Measurements from ENCODE around the gene PACSIN3. TPM values are rescaled to one million over a fixed set of nuclear protein-coding genes. Genes with fewer than 3 reads are reported as not detected.

Gene PACSIN3
- total RNA-seq, 1 donor: not detected

DNA sequence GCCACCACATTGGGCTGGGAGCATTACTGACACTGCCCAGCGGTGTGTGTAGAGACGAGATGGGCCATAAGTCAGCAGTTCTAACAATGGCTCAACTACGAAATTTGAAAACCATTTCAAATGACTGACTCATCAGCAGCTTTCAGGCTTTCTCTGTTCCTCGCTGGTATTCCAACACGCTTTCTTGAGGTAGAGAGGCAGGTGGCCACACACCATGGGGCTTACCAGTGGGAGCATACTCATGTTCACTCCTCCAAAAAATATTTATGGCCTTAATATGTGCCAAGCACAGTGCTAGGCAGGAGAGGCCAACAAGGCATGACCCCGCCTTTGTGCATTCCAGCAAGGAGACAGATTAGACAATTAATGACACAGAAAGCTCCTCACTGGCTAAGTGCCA, 29.9 kb downstream of the PACSIN3 start:
- Histone ChIP-seq H3K27me3 (ENCODE audit: insufficient read depth, low read length) (no peaks in the 10 kb centered on the region), H3K4me3 (ENCODE audit: low read length) (no peak overlapping the region), H3K9me3 (ENCODE audit: low read depth, low read length) (no peaks in the 10 kb centered on the region), H3K4me1 (ENCODE audit: insufficient read depth, low read length) (peaks cover 34% of the 10 kb centered on the region)

GRCh38 chr11:47155879-47156278, 30.4 kb downstream of the PACSIN3 start:
- Histone ChIP-seq H3K4me3 (ENCODE audit: low read length) (no peak overlapping the region), H3K9me3 (ENCODE audit: low read depth, low read length) (no peaks in the 10 kb centered on the region), H3K4me1 (ENCODE audit: insufficient read depth, low read length) (peaks cover 34% of the 10 kb centered on the region), H3K27me3 (ENCODE audit: insufficient read depth, low read length) (no peaks in the 10 kb centered on the region)

DNA sequence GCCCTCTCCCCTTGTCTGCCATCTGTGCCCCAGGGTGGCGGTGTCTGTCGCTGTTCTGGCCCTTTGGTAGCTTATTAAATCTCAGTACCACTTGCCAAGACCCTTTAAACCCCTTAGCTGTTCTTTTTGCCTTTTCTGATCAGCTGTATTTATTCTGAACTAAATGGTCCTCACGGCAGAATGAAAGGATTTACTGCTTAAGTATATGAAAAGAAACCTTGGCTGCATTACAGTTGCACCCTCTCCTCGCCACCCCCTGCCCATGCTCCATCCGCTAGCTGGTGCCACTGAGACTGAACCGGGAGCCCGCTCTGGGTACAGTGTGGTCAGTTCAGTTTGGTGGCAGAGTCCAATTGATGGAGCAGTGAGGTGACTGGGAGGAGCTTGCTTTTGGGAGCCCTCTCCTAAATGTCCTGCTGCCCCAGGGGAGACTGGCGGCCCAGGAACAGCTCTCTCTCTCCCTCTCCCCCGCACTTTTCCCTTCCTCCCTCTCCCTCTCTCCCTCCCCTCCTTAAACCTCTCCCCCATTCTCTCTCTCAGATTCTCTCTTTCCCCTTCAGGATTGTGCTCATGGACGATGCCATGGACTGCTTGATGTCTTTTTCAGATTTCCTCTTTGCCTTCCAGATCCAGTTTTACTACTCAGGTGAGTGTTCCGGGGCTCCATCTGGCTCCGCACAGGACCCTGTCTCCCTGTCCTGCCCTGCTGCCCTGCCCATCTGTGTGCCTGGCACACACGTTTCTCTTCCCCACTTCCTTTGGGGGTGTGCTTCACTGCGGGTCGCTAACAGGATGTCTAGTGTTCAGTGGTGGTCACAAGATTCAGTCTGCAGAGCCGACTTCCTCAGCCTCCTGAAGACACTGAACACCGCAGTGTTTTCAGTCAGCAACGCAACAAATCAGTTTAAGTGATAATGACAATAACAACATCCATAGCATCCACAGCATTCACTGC, 31.3 kb downstream of the PACSIN3 start:
- no peak overlapping the region for H3K4me3 ChIP-seq (ENCODE audit: low read length)

DNA sequence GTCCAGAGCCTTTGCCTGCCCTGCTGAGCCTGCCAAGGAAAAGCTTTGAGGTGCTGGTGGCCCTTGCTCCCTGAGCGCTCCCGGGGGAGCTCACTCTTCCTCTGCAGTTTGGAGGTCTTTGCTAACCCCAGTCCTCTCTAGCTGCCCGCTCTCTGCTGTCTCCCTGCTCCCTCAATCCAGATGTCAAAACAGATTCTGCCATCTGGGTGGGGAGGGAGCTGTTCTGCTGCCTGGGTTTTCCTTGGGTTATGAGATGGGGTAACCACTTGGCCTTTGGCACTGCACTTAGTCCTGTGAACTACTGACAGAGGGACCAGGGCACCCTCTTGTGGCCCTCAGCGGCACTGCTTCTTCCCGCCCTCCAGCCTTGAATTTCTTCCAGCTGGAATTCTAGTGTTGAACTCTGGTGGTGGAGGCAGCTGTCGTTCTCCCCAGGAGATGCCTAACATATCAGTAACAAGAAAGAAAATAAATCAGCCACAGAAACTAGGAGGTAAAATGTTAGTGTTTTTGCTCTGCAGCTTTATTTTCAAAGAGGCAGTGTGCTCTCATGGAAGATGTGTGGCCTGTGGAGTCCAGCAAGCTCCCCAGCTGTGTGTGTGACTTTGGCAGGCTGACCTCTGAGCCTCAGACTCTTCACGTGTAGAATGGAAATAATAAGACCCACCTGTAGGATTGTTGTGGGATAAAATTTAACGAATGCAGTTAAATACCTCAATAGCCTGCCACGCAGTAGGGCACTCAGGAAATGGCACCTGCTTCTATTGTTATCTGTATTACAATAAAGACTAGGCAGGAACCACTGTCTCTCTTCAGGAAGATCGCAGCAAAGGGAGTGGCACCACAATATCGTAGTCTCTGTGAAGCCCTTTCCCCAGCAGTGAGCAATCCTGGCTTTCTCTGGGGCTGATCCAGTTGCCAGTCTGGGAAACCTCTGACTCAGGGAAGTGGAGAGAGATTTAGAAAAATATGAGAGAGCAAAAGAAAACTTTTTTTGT, 33.0 kb downstream of the PACSIN3 start:
- Histone ChIP-seq H3K4me1 (ENCODE audit: insufficient read depth, low read length) (peaks cover 34% of the 10 kb centered on the region), H3K4me3 (ENCODE audit: low read length) (no peak overlapping the region), H3K27me3 (ENCODE audit: insufficient read depth, low read length) (no peaks in the 10 kb centered on the region), H3K9me3 (ENCODE audit: low read depth, low read length) (no peaks in the 10 kb centered on the region)

More for the DNA sequence above, 31.3 kb downstream of the PACSIN3 start:
- Histone ChIP-seq H3K27me3 (ENCODE audit: insufficient read depth, low read length) (no peaks in the 10 kb centered on the region), H3K9me3 (ENCODE audit: low read depth, low read length) (no peaks in the 10 kb centered on the region), H3K4me1 (ENCODE audit: insufficient read depth, low read length) (peaks cover 34% of the 10 kb centered on the region)

GRCh38 chr11:47152126-47152952, 33.9 kb downstream of the PACSIN3 start:
- no peaks in the 10 kb centered on the region for H3K9me3 ChIP-seq (ENCODE audit: low read depth, low read length)
- no peaks in the 10 kb centered on the region for H3K27me3 ChIP-seq (ENCODE audit: insufficient read depth, low read length)
- H3K4me1 ChIP-seq (ENCODE audit: insufficient read depth, low read length): peaks cover 34% of the 10 kb centered on the region
- no peak overlapping the region for H3K4me3 ChIP-seq (ENCODE audit: low read length)

GRCh38 chr11:47149782-47150181, 36.5 kb downstream of the PACSIN3 start:
- Histone ChIP-seq H3K9me3 (ENCODE audit: low read depth, low read length) (no peaks in the 10 kb centered on the region), H3K4me1 (ENCODE audit: insufficient read depth, low read length) (peaks cover 20% of the 10 kb centered on the region), H3K27me3 (ENCODE audit: insufficient read depth, low read length) (no peaks in the 10 kb centered on the region), H3K4me3 (ENCODE audit: low read length) (no peak overlapping the region)

GRCh38 chr11:47148903-47149531, 37.2 kb downstream of the PACSIN3 start:
- no peaks in the 10 kb centered on the region for H3K9me3 ChIP-seq (ENCODE audit: low read depth, low read length)
- H3K27me3 ChIP-seq (ENCODE audit: insufficient read depth, low read length): no peaks in the 10 kb centered on the region
- H3K4me3 ChIP-seq (ENCODE audit: low read length): no peak overlapping the region
- peaks cover 18% of the 10 kb centered on the region for H3K4me1 ChIP-seq (ENCODE audit: insufficient read depth, low read length)

DNA sequence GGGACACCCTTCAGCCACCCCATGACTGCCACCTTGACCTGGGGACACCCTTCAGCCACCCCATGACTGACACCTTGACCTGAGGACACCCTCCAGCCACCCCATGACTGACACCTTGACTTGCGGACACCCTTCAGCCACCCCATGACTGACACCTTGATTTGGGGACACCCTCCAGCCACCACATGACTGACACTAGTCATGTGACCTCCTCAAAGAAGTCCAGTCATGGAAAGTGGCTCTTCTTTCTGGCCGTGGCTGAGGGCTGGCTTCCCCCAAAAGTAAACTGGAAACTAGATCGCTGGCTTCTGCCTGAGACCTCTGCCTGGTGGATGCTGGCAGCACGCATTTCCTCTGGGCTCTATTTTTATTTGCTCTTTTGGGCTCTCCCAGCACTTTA, 38.0 kb downstream of the PACSIN3 start:
- Histone ChIP-seq H3K4me3 (ENCODE audit: low read length) (no peak overlapping the region), H3K4me1 (ENCODE audit: insufficient read depth, low read length) (peaks cover 11% of the 10 kb centered on the region), H3K9me3 (ENCODE audit: low read depth, low read length) (no peaks in the 10 kb centered on the region), H3K27me3 (ENCODE audit: insufficient read depth, low read length) (no peaks in the 10 kb centered on the region)

- H3K4me1 ChIP-seq (ENCODE audit: insufficient read depth, low read length): peaks cover 5% of the 10 kb centered on the region
- H3K9me3 ChIP-seq (ENCODE audit: low read depth, low read length): no peaks in the 10 kb centered on the region
- H3K27me3 ChIP-seq (ENCODE audit: insufficient read depth, low read length): no peaks in the 10 kb centered on the region
- no peak overlapping the region for H3K4me3 ChIP-seq (ENCODE audit: low read length)
These were observed 38.6 kb downstream of the PACSIN3 start for GRCh38 chr11:47147681-47148080.

DNA sequence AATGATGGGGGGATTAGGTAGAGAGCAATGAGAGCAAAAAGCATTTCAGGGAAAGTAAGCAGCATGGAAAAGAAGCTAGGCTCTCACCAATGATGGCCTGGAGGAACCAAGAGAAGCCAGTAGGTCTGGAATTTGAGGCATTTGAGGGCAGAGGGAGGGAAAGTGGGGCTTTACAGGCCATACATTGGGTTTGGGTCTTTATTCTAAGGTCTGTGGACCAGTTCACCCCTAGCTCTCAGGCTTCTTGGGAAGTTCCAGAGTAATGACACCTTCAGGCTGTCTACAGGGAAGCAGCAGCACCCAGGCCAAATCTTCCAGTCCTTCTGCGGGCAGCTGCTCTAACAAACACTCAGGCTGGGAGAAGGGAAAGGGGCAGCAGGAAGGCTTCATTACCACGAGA, 39.0 kb downstream of the PACSIN3 start:
- Histone ChIP-seq H3K4me1 (ENCODE audit: insufficient read depth, low read length) (peaks cover under 1% of the 10 kb centered on the region), H3K4me3 (ENCODE audit: low read length) (no peak overlapping the region), H3K9me3 (ENCODE audit: low read depth, low read length) (no peaks in the 10 kb centered on the region), H3K27me3 (ENCODE audit: insufficient read depth, low read length) (no peaks in the 10 kb centered on the region)

DNA sequence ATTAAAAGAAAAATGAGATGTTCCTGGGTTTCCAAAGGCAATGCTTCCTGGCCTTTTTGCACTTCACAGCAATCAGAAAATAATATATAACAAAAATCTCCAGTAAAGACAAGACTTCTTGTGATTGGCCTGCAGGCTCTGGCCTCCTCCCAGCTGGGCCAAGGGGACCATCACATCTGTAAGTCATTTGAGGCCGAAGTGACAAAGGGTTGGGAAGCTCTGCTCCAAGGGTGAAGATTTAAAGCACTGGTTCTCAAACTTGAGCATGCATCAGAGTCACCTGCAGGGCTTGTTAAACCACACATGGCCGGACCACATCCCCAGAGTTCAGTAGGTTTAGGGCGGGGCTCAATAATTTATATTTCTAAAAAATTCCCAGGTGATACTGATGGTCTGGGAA, 41.7 kb downstream of the PACSIN3 start:
- H3K4me1 ChIP-seq (ENCODE audit: insufficient read depth, low read length): no peaks in the 10 kb centered on the region
- no peaks in the 10 kb centered on the region for H3K9me3 ChIP-seq (ENCODE audit: low read depth, low read length)
- no peak overlapping the region for H3K4me3 ChIP-seq (ENCODE audit: low read length)
- H3K27me3 ChIP-seq (ENCODE audit: insufficient read depth, low read length): no peaks in the 10 kb centered on the region

GRCh38 chr11:47143322-47143721, 42.9 kb downstream of the PACSIN3 start:
- H3K27me3 ChIP-seq (ENCODE audit: insufficient read depth, low read length): no peaks in the 10 kb centered on the region
- H3K4me3 ChIP-seq (ENCODE audit: low read length): no peak overlapping the region
- H3K9me3 ChIP-seq (ENCODE audit: low read depth, low read length): no peaks in the 10 kb centered on the region
- H3K4me1 ChIP-seq (ENCODE audit: insufficient read depth, low read length): no peaks in the 10 kb centered on the region

GRCh38 chr11:47139878-47140277, 46.4 kb downstream of the PACSIN3 start:
- no peaks in the 10 kb centered on the region for H3K4me1 ChIP-seq (ENCODE audit: insufficient read depth, low read length)
- no peaks in the 10 kb centered on the region for H3K27me3 ChIP-seq (ENCODE audit: insufficient read depth, low read length)
- no peak overlapping the region for H3K4me3 ChIP-seq (ENCODE audit: low read length)
- H3K9me3 ChIP-seq (ENCODE audit: low read depth, low read length): no peaks in the 10 kb centered on the region

DNA sequence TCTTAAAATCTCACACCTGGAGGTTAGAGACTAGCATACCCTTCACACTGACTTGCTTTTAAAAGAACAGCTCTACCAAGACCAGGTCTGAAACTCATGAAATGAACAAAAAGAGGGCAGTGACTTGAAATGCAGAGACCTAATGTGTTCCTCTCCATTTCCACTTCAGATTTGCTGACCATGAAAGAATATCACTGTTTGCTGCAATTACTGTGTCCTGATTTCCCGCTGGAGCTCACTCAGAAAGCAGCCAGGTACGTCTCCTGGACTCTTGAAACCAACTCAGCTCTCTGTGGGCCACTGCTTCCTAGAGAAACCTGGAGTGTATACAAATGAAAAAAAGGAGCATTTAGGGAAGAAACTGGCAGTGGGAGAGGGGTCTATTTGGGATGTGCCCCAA, 48.8 kb downstream of the PACSIN3 start:
- H3K9me3 ChIP-seq (ENCODE audit: low read depth, low read length): no peaks in the 10 kb centered on the region
- no peaks in the 10 kb centered on the region for H3K4me1 ChIP-seq (ENCODE audit: insufficient read depth, low read length)
- no peak overlapping the region for H3K4me3 ChIP-seq (ENCODE audit: low read length)
- no peaks in the 10 kb centered on the region for H3K27me3 ChIP-seq (ENCODE audit: insufficient read depth, low read length)
